SK-N-SH (cell line): ENCODE data around the gene SFT2D3. TPM values are rescaled to one million over a fixed set of nuclear protein-coding genes. Genes with fewer than 3 reads are reported as not detected.
A peak's percentile ranks its signal among the peaks of the same experiment; 100 is the strongest.

Experiments
- CTCF ChIA-PET: fragments of 300-600, 350-600 bp; formaldehyde crosslinking; extraction: SDS; loops from one replicate; lab custom pipeline; 2021; lab: Yijun Ruan, JAX
- POLR2A ChIA-PET: fragments of 350-600 bp; sonication (Branson Sonifier 250); formaldehyde crosslinking; extraction: SDS; loops from one replicate; lab custom pipeline; 2020; ENCODE audit warnings: antibody characterized with exemption, inconsistent platforms; lab: Yijun Ruan, JAX
- DNase-seq: peaks from one replicate; pipeline ENCODE4 v3.0.0; 2012
- H2AFZ ChIP-seq: fragments of 200-600 bp; sonication (generic); 2 replicates; pipeline ENCODE4 v1.8.1; 2016; ENCODE audit warnings: antibody characterized with exemption, mild to moderate bottlenecking, low read depth
- H3F3A ChIP-seq: fragments of 200-600 bp; sonication (generic); replicated peaks from 2 replicates; pipeline ENCODE3; 2016; ENCODE audit warnings: antibody characterized with exemption, mild to moderate bottlenecking; ENCODE audit not compliant: insufficient read depth
- H3K27ac ChIP-seq, 2 experiments: fragments of 200-500 bp in 1 of 2; fragments of 200-600 bp in 1 of 2; sonication (Bioruptor generic) in 1 of 2; sonication (generic), shearing (Covaris generic) in 1 of 2; 2 replicates each; pipeline versions ENCODE4 v1.5.1 to v1.6.1; 2014 to 2016; ENCODE audit warnings: low read depth in 2 of 2, inconsistent platforms in 1 of 2, low read length in 1 of 2, mild to moderate bottlenecking in 1 of 2, mixed read lengths in 1 of 2
- H3K27me3 ChIP-seq: fragments of 200-600 bp; sonication (generic), shearing (Covaris generic); 2 replicates; pipeline ENCODE4 v1.6.1; 2016; ENCODE audit warnings: mixed run types; ENCODE audit not compliant: insufficient read depth
- H3K36me3 ChIP-seq, 2 experiments: fragments of 200-500 bp in 1 of 2; fragments of 200-600 bp in 1 of 2; sonication (Bioruptor generic) in 1 of 2; sonication (generic) in 1 of 2; replicated peaks in 1 of 2; 2 replicates each; pipeline versions ENCODE3 to v1.5.1; 2014 to 2016; ENCODE audit warnings: low read length in 1 of 2, mild to moderate bottlenecking in 1 of 2; ENCODE audit not compliant: insufficient read depth in 2 of 2, control insufficient read depth in 1 of 2
- H3K4me1 ChIP-seq, 2 experiments: fragments of 200-500 bp in 1 of 2; fragments of 200-600 bp in 1 of 2; sonication (Bioruptor generic) in 1 of 2; sonication (generic), shearing (Covaris generic) in 1 of 2; 2 replicates each; pipeline versions ENCODE4 v1.5.1 to v1.6.1; 2014 to 2016; ENCODE audit warnings: low read depth in 1 of 2, low read length in 1 of 2, mixed run types in 1 of 2; ENCODE audit not compliant: insufficient read depth in 2 of 2, control insufficient read depth in 1 of 2
- H3K4me2 ChIP-seq: fragments of 200-600 bp; sonication (generic), shearing (Covaris generic); 2 replicates; pipeline ENCODE4 v1.6.1; 2017; ENCODE audit warnings: mixed run types
- H3K4me3 ChIP-seq, 2 experiments: fragments of 200-500 bp in 1 of 2; fragments of 200-600 bp in 1 of 2; sonication (Bioruptor generic) in 1 of 2; sonication (generic), shearing (Covaris generic) in 1 of 2; 2 replicates each; pipeline versions ENCODE4 v1.5.1 to v1.8.1; 2014 to 2016; ENCODE audit warnings: low read depth in 2 of 2, inconsistent platforms in 1 of 2, low read length in 1 of 2, mild to moderate bottlenecking in 1 of 2, mixed read lengths in 1 of 2, moderate library complexity in 1 of 2
- H3K79me2 ChIP-seq: fragments of 200-600 bp; sonication (generic); 2 replicates; pipeline ENCODE4 v1.8.1; 2017; ENCODE audit warnings: mild to moderate bottlenecking; ENCODE audit not compliant: insufficient read depth
- H3K9ac ChIP-seq: fragments of 200-600 bp; sonication (generic); 2 replicates; pipeline ENCODE4 v1.6.1; 2017; ENCODE audit warnings: mixed run types
- H3K9me2 ChIP-seq: fragments of 200-600 bp; sonication (generic); 2 replicates; pipeline ENCODE4 v1.6.1; 2017; ENCODE audit warnings: mixed run types
- H3K9me3 ChIP-seq: fragments of 200-600 bp; sonication (generic); 2 replicates; pipeline ENCODE4 v1.6.1; 2017; ENCODE audit warnings: mixed run types, mild to moderate bottlenecking, moderate library complexity
- H4K20me1 ChIP-seq: fragments of 200-600 bp; sonication (generic); 2 replicates; pipeline ENCODE4 v1.6.1; 2017; ENCODE audit warnings: mild to moderate bottlenecking, mixed run types; ENCODE audit not compliant: insufficient read depth
- CHD2 ChIP-seq: fragments of 150-350 bp; IDR thresholded peaks from 2 replicates; pipeline ENCODE4 v1.6.1; 2018; ENCODE audit warnings: low read length; ENCODE audit not compliant: partially characterized antibody
- CTCF ChIP-seq: fragments of 200-600 bp; sonication (generic); IDR thresholded peaks from 2 replicates; pipeline ENCODE4 v1.6.1; 2017; ENCODE audit warnings: antibody characterized with exemption, mild to moderate bottlenecking, moderate library complexity
- ELF1 ChIP-seq: IDR thresholded peaks from 2 replicates; pipeline ENCODE4 v1.4.0; 2012
- EZH2phosphoT487 ChIP-seq: fragments of 200-600 bp; sonication (generic); IDR thresholded peaks from 2 replicates; pipeline ENCODE4 v1.6.1; 2017; ENCODE audit warnings: low read depth, mixed run types, mild to moderate bottlenecking, antibody characterized with exemption, moderate library complexity, borderline replicate concordance
- FOXM1 ChIP-seq: IDR thresholded peaks from 2 replicates; pipeline ENCODE4 v1.4.0; 2012; ENCODE audit warnings: low read depth, mild to moderate bottlenecking
- GABPA ChIP-seq: IDR thresholded peaks from 2 replicates; pipeline ENCODE4 v1.4.0; 2012; ENCODE audit warnings: low read depth, mild to moderate bottlenecking
- GATA2 ChIP-seq: sonication (generic); formaldehyde crosslinking; IDR thresholded peaks from 2 replicates; pipeline ENCODE4 v1.5.0; 2020; ENCODE audit warnings: mild to moderate bottlenecking, missing genetic modification reagents
- IRF3 ChIP-seq: fragments of 150-350 bp; IDR thresholded peaks from 2 replicates; pipeline ENCODE4 v1.6.1; 2016; ENCODE audit warnings: mild to moderate bottlenecking, low read depth, low read length
- MEF2A ChIP-seq: IDR thresholded peaks from 2 replicates; pipeline ENCODE4 v1.4.0; 2012; ENCODE audit warnings: low read depth, borderline replicate concordance
- MXI1 ChIP-seq: IDR thresholded peaks from 2 replicates; pipeline ENCODE4 v1.6.1; 2012; ENCODE audit warnings: mild to moderate bottlenecking, low read depth, low read length, improper control_type of control experiment
- RAD21 ChIP-seq: IDR thresholded peaks from 2 replicates; pipeline ENCODE4 v1.6.1; 2012; ENCODE audit warnings: mild to moderate bottlenecking, low read length
- REST ChIP-seq: IDR thresholded peaks from 2 replicates; pipeline ENCODE4 v1.6.1; 2012; ENCODE audit warnings: mild to moderate bottlenecking, low read depth, low read length, moderate library complexity
- RFX5 ChIP-seq: IDR thresholded peaks from 2 replicates; pipeline ENCODE4 v1.6.1; 2012; ENCODE audit warnings: mild to moderate bottlenecking, improper control_type of control experiment, low read length
- SIN3A ChIP-seq: IDR thresholded peaks from 2 replicates; pipeline ENCODE4 v1.6.1; 2012; ENCODE audit warnings: low read depth, mild to moderate bottlenecking, low read length, moderate library complexity, borderline replicate concordance
- TAF1 ChIP-seq: IDR thresholded peaks from 2 replicates; pipeline ENCODE4 v1.6.1; 2012; ENCODE audit warnings: low read depth, mild to moderate bottlenecking, low read length, moderate library complexity, borderline replicate concordance
- TEAD4 ChIP-seq: IDR thresholded peaks from 2 replicates; pipeline ENCODE4 v1.4.0; 2012; ENCODE audit warnings: mild to moderate bottlenecking, borderline replicate concordance; ENCODE audit not compliant: insufficient read depth
- USF1 ChIP-seq: IDR thresholded peaks from 2 replicates; pipeline ENCODE4 v1.4.0; 2012; ENCODE audit warnings: low read depth, borderline replicate concordance
- YY1 ChIP-seq: IDR thresholded peaks from 2 replicates; pipeline ENCODE4 v1.4.0; 2012; ENCODE audit warnings: low read depth, mild to moderate bottlenecking
- ZBTB33 ChIP-seq: IDR thresholded peaks from 2 replicates; pipeline ENCODE4 v1.4.0; 2012; ENCODE audit warnings: low read depth, borderline replicate concordance
- WGBS: methylation state at CpG from one replicate; pipeline ENCODE4 v1.1.6; 2017; ENCODE audit warnings: low lambda C conversion rate; 5-methylcytosine and 5-hydroxymethylcytosine counted together
- polyA plus RNA-seq, 3 experiments: library from polyadenylated mRNA; depleted of rRNA; stranded (reverse); fragments of >200 nt; gene quantifications; 2 replicates each; pipeline ENCODE4 v1.2.3, GENCODE V29; 2012

SFT2D3 gene
- polyA plus RNA-seq, 1 of the 3 experiments (the other 2 are of a cell fraction), result 3.2 TPM

GRCh38 chr2:127665267-127665893 lies 35.9 kb upstream of the SFT2D3 start:
- no peaks in the 10 kb centered on the region for H3K9me3 ChIP-seq
- TF ChIP-seq CTCF (no peak), RFX5 (no peak), FOXM1 (no peak), USF1 (no peak), REST (no peak), TAF1 (no peak), ELF1 (no peak), TEAD4 (no peak), EZH2phosphoT487 (no peak), RAD21 (no peak), MXI1 (no peak), SIN3A (no peak), GABPA (no peak), CHD2 (no peak), IRF3 (no peak), ZBTB33 (no peak), MEF2A (no peak), GATA2 (CRISPR knock-in tag) (no peak), YY1 (no peak)
- TF ChIP-seq, all 33 proteins: peak for 0
- peak; percentile 2 for DNase-seq
- WGBS, result 72% methylated on average over 8 of the region's 8 CpGs
- no peaks in the 10 kb centered on the region for H3K9me2 ChIP-seq
- ChIA-PET CTCF (interaction anchor here (1.5 kb wide), 1 partner anchor 13 kb away, joined by 3 read pairs; no protein-coding TSS in a partner anchor), POLR2A (no interaction called here)
- no peak overlapping the region for H3K27ac ChIP-seq
- no peaks in the 10 kb centered on the region for H3K36me3 ChIP-seq
- H3K4me3 ChIP-seq, result no peak overlapping the region
- peaks cover 0 to 21% of the 10 kb centered on the region in 2 experiments; a peak in 1 of 4 replicates for H3K4me1 ChIP-seq
- no peaks in the 10 kb centered on the region for H3K27me3 ChIP-seq
- H3K9ac ChIP-seq, result no peak overlapping the region
- no peak overlapping the region for H3K4me2 ChIP-seq
- H2AFZ ChIP-seq, result no peak overlapping the region
- H4K20me1 ChIP-seq, result no peaks in the 10 kb centered on the region
- H3F3A ChIP-seq, result no peaks in the 10 kb centered on the region
- 0 out of 2 replicates have a peak, but pooled peaks cover 3% of the 10 kb centered on the region for H3K79me2 ChIP-seq
